H1 (cell line): ENCODE data around the gene COX6A2. TPM values are rescaled to one million over a fixed set of nuclear protein-coding genes. Genes with fewer than 3 reads are reported as not detected.

Experiments used
- CTCF ChIA-PET: fragments of 300-600 bp; sonication (Branson Sonifier 250); formaldehyde crosslinking; loops from one replicate; lab custom pipeline; 2021; ENCODE audit not compliant: partially characterized antibody; lab: Charles Lee
- POLR2A ChIA-PET: fragments of 300-600 bp; sonication (Branson Sonifier 250); formaldehyde crosslinking; loops from one replicate; lab custom pipeline; 2021; ENCODE audit warnings: inconsistent platforms; ENCODE audit not compliant: partially characterized antibody; lab: Charles Lee
- DNase-seq, 2 experiments: peaks; one replicate each; pipeline versions ENCODE4 v3.0.0 to v3.0.0-alpha.2; 2010 to 2022; ENCODE audit warnings: low spot score in 2 of 2, low read depth in 1 of 2, mixed read lengths in 1 of 2
- FAIRE-seq: peaks from 2 replicates; lab custom pipeline; 2011; peaks lifted over from hg19 to GRCh38; lab: Jason Lieb, UNC
- H2AFZ ChIP-seq: 2 replicates; pipeline ENCODE4 v1.8.1; 2012; ENCODE audit warnings: low read length, inconsistent platforms
- H2AK5ac ChIP-seq: 2 replicates; pipeline ENCODE4 v1.6.1; 2013; ENCODE audit warnings: low read depth, low read length
- H2BK120ac ChIP-seq: replicated peaks from 2 replicates; pipeline ENCODE3; 2013; ENCODE audit warnings: low read depth, low read length, inconsistent platforms
- H2BK12ac ChIP-seq: 2 replicates; pipeline ENCODE4 v1.6.1; 2013; ENCODE audit warnings: low read depth, low read length
- H2BK15ac ChIP-seq: 2 replicates; pipeline ENCODE4 v1.6.1; 2013; ENCODE audit warnings: low read length
- H2BK20ac ChIP-seq: 2 replicates; pipeline ENCODE4 v1.6.1; 2013; ENCODE audit warnings: low read length
- H2BK5ac ChIP-seq: 2 replicates; pipeline ENCODE4 v1.6.1; 2013; ENCODE audit warnings: low read depth, low read length
- H3K14ac ChIP-seq: 2 replicates; pipeline ENCODE4 v1.6.1; 2013; ENCODE audit warnings: inconsistent platforms; ENCODE audit not compliant: insufficient read length
- H3K18ac ChIP-seq: 2 replicates; pipeline ENCODE4 v1.6.1; 2013; ENCODE audit warnings: low read length; ENCODE audit errors: extremely low read depth
- H3K23ac ChIP-seq: 2 replicates; pipeline ENCODE4 v1.6.1; 2013; ENCODE audit warnings: inconsistent platforms; ENCODE audit not compliant: insufficient read length
- H3K23me2 ChIP-seq: 2 replicates; pipeline ENCODE4 v1.6.1; 2013; ENCODE audit warnings: low read depth, low read length
- H3K27ac ChIP-seq: 2 replicates; pipeline ENCODE4 v1.6.1; 2011; ENCODE audit warnings: low read depth, low read length, inconsistent platforms
- H3K27me3 ChIP-seq, 4 experiments: replicated peaks in 1 of 4; 1 replicate in 1 of 4; 2 replicates in 3 of 4; pipeline versions ENCODE4 v1.6.1 to v1.8.1; 2011 to 2013; ENCODE audit warnings: low read length in 3 of 4, mild to moderate bottlenecking in 3 of 4, inconsistent platforms in 2 of 4, mixed read lengths in 2 of 4, moderate library complexity in 1 of 4; ENCODE audit not compliant: control insufficient read depth in 3 of 4, insufficient read depth in 3 of 4; ENCODE audit errors: extremely low read depth in 1 of 4
- H3K36me3 ChIP-seq, 4 experiments: 2 replicates each; pipeline versions ENCODE4 v1.6.1 to v1.8.1; 2011 to 2013; ENCODE audit warnings: mild to moderate bottlenecking in 4 of 4, low read length in 3 of 4, moderate library complexity in 2 of 4, control low read depth in 1 of 4, inconsistent platforms in 1 of 4; ENCODE audit not compliant: insufficient read depth in 4 of 4, control insufficient read depth in 2 of 4
- H3K4ac ChIP-seq: replicated peaks from 2 replicates; pipeline ENCODE3; 2013; ENCODE audit warnings: low read length, low read depth, mixed read lengths, inconsistent platforms; ENCODE audit not compliant: insufficient read length
- H3K4me1 ChIP-seq, 4 experiments: replicated peaks in 1 of 4; 1 replicate in 1 of 4; 2 replicates in 3 of 4; pipeline versions ENCODE4 v1.6.1 to v1.8.1; 2011 to 2013; ENCODE audit warnings: low read length in 3 of 4, inconsistent platforms in 2 of 4, mixed read lengths in 1 of 4; ENCODE audit not compliant: insufficient read depth in 4 of 4, control insufficient read depth in 3 of 4
- H3K4me2 ChIP-seq, 2 experiments: 2 replicates each; pipeline versions ENCODE4 v1.6.1 to v1.8.1; 2011 to 2013; ENCODE audit warnings: low read depth in 2 of 2, low read length in 2 of 2, control low read depth in 1 of 2, inconsistent platforms in 1 of 2, mild to moderate bottlenecking in 1 of 2; ENCODE audit not compliant: insufficient read depth in 1 of 2
- H3K4me3 ChIP-seq, 4 experiments: fragments of 200-600, 300-600 bp in 1 of 4; sonication (generic), shearing (Covaris generic), sonication (Bioruptor Twin) in 1 of 4; 2 replicates each; pipeline versions ENCODE4 v1.5.1 to v1.8.1; 2011 to 2016; ENCODE audit warnings: low read length in 4 of 4, low read depth in 3 of 4, control low read depth in 2 of 4, inconsistent platforms in 2 of 4, mild to moderate bottlenecking in 2 of 4, mixed read lengths in 1 of 4, moderate library complexity in 1 of 4; ENCODE audit not compliant: insufficient read depth in 2 of 4; ENCODE audit errors: extremely low read depth in 1 of 4
- H3K56ac ChIP-seq: replicated peaks from 2 replicates; pipeline ENCODE3; 2013; ENCODE audit warnings: low read depth, mild to moderate bottlenecking, mixed read lengths, low read length, inconsistent platforms; ENCODE audit not compliant: insufficient read length
- H3K79me1 ChIP-seq: 2 replicates; pipeline ENCODE4 v1.6.1; 2013; ENCODE audit warnings: low read depth, low read length, control low read depth
- H3K79me2 ChIP-seq, 2 experiments: 2 replicates each; pipeline versions ENCODE4 v1.6.1 to v1.8.1; 2012 to 2013; ENCODE audit warnings: low read length in 2 of 2, mild to moderate bottlenecking in 2 of 2, inconsistent platforms in 1 of 2; ENCODE audit not compliant: insufficient read depth in 2 of 2, control insufficient read depth in 1 of 2
- H3K9ac ChIP-seq, 4 experiments: replicated peaks in 1 of 4; 1 replicate in 1 of 4; 2 replicates in 3 of 4; pipeline versions ENCODE4 v1.6.1 to v1.8.1; 2011 to 2013; ENCODE audit warnings: low read depth in 3 of 4, low read length in 3 of 4, control low read depth in 2 of 4, mild to moderate bottlenecking in 2 of 4, moderate library complexity in 2 of 4, inconsistent platforms in 1 of 4; ENCODE audit errors: extremely low read depth in 1 of 4
- H3K9me3 ChIP-seq, 2 experiments: 2 replicates each; pipeline versions ENCODE4 v1.6.1 to v1.8.1; 2012 to 2013; ENCODE audit warnings: mild to moderate bottlenecking in 2 of 2, moderate library complexity in 2 of 2, control low read depth in 1 of 2, inconsistent platforms in 1 of 2, low read depth in 1 of 2, low read length in 1 of 2, mixed read lengths in 1 of 2; ENCODE audit not compliant: insufficient read depth in 2 of 2
- H4K20me1 ChIP-seq, 2 experiments: replicated peaks in 1 of 2; 2 replicates each; pipeline versions ENCODE3 to v1.8.1; 2011 to 2013; ENCODE audit warnings: inconsistent platforms in 2 of 2, low read length in 2 of 2, mild to moderate bottlenecking in 1 of 2; ENCODE audit not compliant: insufficient read depth in 2 of 2, control insufficient read depth in 1 of 2
- H4K5ac ChIP-seq: 2 replicates; pipeline ENCODE4 v1.6.1; 2013; ENCODE audit warnings: low read length, low read depth, mixed read lengths, inconsistent platforms; ENCODE audit not compliant: insufficient read length
- H4K8ac ChIP-seq: 2 replicates; pipeline ENCODE4 v1.8.0; 2013; ENCODE audit warnings: mild to moderate bottlenecking, moderate library complexity, low read length, inconsistent platforms; ENCODE audit not compliant: insufficient read depth; ENCODE audit errors: extremely low read depth
- H4K91ac ChIP-seq: replicated peaks from 2 replicates; pipeline ENCODE3; 2013; ENCODE audit warnings: low read length, mixed read lengths, inconsistent platforms; ENCODE audit not compliant: insufficient read length
- CHD2 ChIP-seq: IDR thresholded peaks from 2 replicates; pipeline ENCODE4 v1.6.1; 2012; ENCODE audit warnings: low read length, improper control_type of control experiment
- EP300 ChIP-seq, 2 experiments: IDR thresholded peaks; 1 replicate in 1 of 2; 2 replicates in 1 of 2; pipeline ENCODE4 v1.6.1; 2011 to 2012; ENCODE audit warnings: low read depth in 2 of 2, low read length in 2 of 2, mild to moderate bottlenecking in 2 of 2, borderline replicate concordance in 1 of 2, inconsistent platforms in 1 of 2, moderate library complexity in 1 of 2
- EZH2 ChIP-seq: fragments of 200-600 bp; sonication (generic); IDR thresholded peaks from 2 replicates; pipeline ENCODE4 v1.7.1; 2012; ENCODE audit warnings: low read depth, mild to moderate bottlenecking, moderate library complexity, low read length, inconsistent platforms; ENCODE audit not compliant: severe bottlenecking
- GABPA ChIP-seq: IDR thresholded peaks from 2 replicates; pipeline ENCODE4 v1.6.1; 2011; ENCODE audit warnings: mild to moderate bottlenecking, low read length, moderate library complexity, borderline replicate concordance; ENCODE audit not compliant: insufficient read depth
- KDM4A ChIP-seq: IDR thresholded peaks from one replicate; pipeline ENCODE4 v1.7.1; 2012; ENCODE audit warnings: low read depth, mild to moderate bottlenecking, moderate library complexity, low read length, inconsistent platforms; ENCODE audit not compliant: severe bottlenecking
- KDM5A ChIP-seq: fragments of 200-600 bp; IDR thresholded peaks from 2 replicates; pipeline ENCODE4 v1.7.1; 2012; ENCODE audit warnings: mild to moderate bottlenecking, low read length, inconsistent platforms, mixed read lengths
- MAFK ChIP-seq: IDR thresholded peaks from 2 replicates; pipeline ENCODE4 v1.6.1; 2012; ENCODE audit warnings: low read depth, mild to moderate bottlenecking, improper control_type of control experiment, low read length
- POLR2A ChIP-seq, 2 experiments: IDR thresholded peaks; 1 replicate in 1 of 2; 2 replicates in 1 of 2; pipeline ENCODE4 v1.6.1; 2011; ENCODE audit warnings: low read depth in 2 of 2, low read length in 2 of 2, mild to moderate bottlenecking in 2 of 2; ENCODE audit errors: control extremely low read depth in 1 of 2
- POU5F1 ChIP-seq: IDR thresholded peaks from 2 replicates; pipeline ENCODE4 v1.6.1; 2011; ENCODE audit warnings: low read depth, mild to moderate bottlenecking, low read length, moderate library complexity
- RBBP5 ChIP-seq: IDR thresholded peaks from 2 replicates; pipeline ENCODE4 v1.7.1; 2012; ENCODE audit warnings: low read depth, mild to moderate bottlenecking, inconsistent platforms, low read length, moderate library complexity, borderline replicate concordance
- SIX5 ChIP-seq: IDR thresholded peaks from 2 replicates; pipeline ENCODE4 v1.6.1; 2011; ENCODE audit warnings: mild to moderate bottlenecking, low read depth, low read length
- SP1 ChIP-seq: IDR thresholded peaks from 2 replicates; pipeline ENCODE4 v1.6.1; 2011; ENCODE audit warnings: low read depth, low read length
- TBP ChIP-seq: IDR thresholded peaks from 2 replicates; pipeline ENCODE4 v1.6.1; 2011; ENCODE audit warnings: low read depth, low read length, improper control_type of control experiment
- WGBS, 2 experiments: shearing (Covaris generic) in 1 of 2; methylation state at CpG; one replicate each; pipeline versions ENCODE4 v1.1.6 to v1.1.7; 2013 to 2015; ENCODE audit warnings: low lambda C conversion rate in 2 of 2, mixed read lengths in 2 of 2, inconsistent platforms in 1 of 2, low coverage in 1 of 2, missing lambda C conversion rate in 1 of 2; ENCODE audit not compliant: insufficient replicate concordance in 2 of 2, insufficient coverage in 1 of 2, insufficient read length in 1 of 2; ENCODE audit errors: extremely low coverage in 1 of 2, missing lambda C conversion rate in 1 of 2; 5-methylcytosine and 5-hydroxymethylcytosine counted together
- polyA plus RNA-seq, 7 experiments: library from polyadenylated mRNA; depleted of rRNA in 3 of 7; stranded (reverse) in 5 of 7; unstranded in 2 of 7; fragments of >200 nt in 5 of 7; fragments of 200-250 nt in 2 of 7; gene quantifications; 1 replicate in 5 of 7; 2 replicates in 1 of 7; 4 replicates in 1 of 7; pipeline versions ENCODE4 v1.2.1 to v1.2.3, GENCODE V29; 2011 to 2013; ENCODE audit warnings: missing spikeins in 2 of 7, mixed read lengths in 2 of 7
- total RNA-seq: library from RNA; stranded (reverse); fragmentation: NEBNext Ultra II Directional; extraction: Animal tissue kit (Norgen Biotek cat#: 25700); gene quantifications from 2 replicates; pipeline ENCODE4 v1.2.1, GENCODE V29; 2021
- TF ChIP-seq, protein P1 (sequence below): IDR thresholded peaks from 2 replicates; pipeline ENCODE4 v1.6.1; 2012; ENCODE audit warnings: inconsistent platforms

The COX6A2 gene
- total and polyA plus RNA-seq, 2 of the 8 experiments (the other 6 are each of a cell fraction or from before 2014, with no cell fraction given) = 0.79 TPM; not detected in 1

DNA sequence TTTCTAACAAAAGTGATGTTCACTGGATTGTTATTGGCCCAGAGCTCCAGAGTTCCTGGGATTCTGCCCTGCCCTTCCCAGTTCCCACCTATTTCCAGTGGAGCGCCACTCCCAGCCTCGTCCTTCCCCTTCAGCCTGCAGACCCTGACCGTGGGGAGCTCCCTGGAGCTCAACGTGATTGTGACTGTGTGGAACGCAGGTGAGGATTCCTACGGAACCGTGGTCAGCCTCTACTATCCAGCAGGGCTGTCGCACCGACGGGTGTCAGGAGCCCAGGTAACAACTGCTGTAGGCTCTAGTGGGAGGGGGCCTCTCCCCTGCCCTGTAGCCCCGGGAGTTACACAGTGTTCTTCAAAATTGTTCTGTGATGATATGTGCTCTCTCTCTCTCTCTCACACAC lies 11.8 kb downstream of the COX6A2 start:
- no peak overlapping the region for H4K5ac ChIP-seq
- H3K4me1 ChIP-seq = no peaks in the 10 kb centered on the region
- DNase-seq (no peak), FAIRE-seq (no peak)
- no peaks in the 10 kb centered on the region for H3K79me1 ChIP-seq
- no peak overlapping the region for H3K18ac ChIP-seq
- H3K14ac ChIP-seq = no peak overlapping the region
- H3K56ac ChIP-seq = no peak overlapping the region
- H3K23ac ChIP-seq = no peak overlapping the region
- ChIA-PET CTCF (interaction anchor here (0.5 to 1.3 kb wide), 4 partner anchors 27 to 216 kb away, joined by 3 to 5 read pairs (median 4); no protein-coding TSS in a partner anchor), POLR2A (interaction anchor here (1.7 kb wide), 1 partner anchor 215 kb away, joined by 4 read pairs; no protein-coding TSS in a partner anchor)
- WGBS, 2 experiments = 84% methylated on average over 10 of the region's 11 CpGs; no CpG with 5 or more reads in 1 of the 2 experiments
- no peaks in the 10 kb centered on the region; a peak in 1 of 7 replicates for H3K27me3 ChIP-seq
- no peak overlapping the region for H2AFZ ChIP-seq
- no peak overlapping the region for H2BK120ac ChIP-seq
- no peak overlapping the region; the same call in 1 of the 2 replicates for H4K8ac ChIP-seq
- H3K36me3 ChIP-seq = no peaks in the 10 kb centered on the region
- H2AK5ac ChIP-seq = no peak overlapping the region
- H2BK20ac ChIP-seq = no peak overlapping the region
- no peak overlapping the region for H2BK12ac ChIP-seq
- no peak overlapping the region for H4K91ac ChIP-seq
- no peaks in the 10 kb centered on the region for H4K20me1 ChIP-seq
- no peak overlapping the region for H2BK5ac ChIP-seq
- no peak overlapping the region for H3K4ac ChIP-seq
- H3K23me2 ChIP-seq = peaks cover 2% of the 10 kb centered on the region; the same call in 1 of the 2 replicates
- no peaks in the 10 kb centered on the region for H3K79me2 ChIP-seq
- no peak overlapping the region for H2BK15ac ChIP-seq
- no peak overlapping the region for H3K4me3 ChIP-seq
- H3K27ac ChIP-seq = no peak overlapping the region
- H3K4me2 ChIP-seq = no peak overlapping the region
- no peaks in the 10 kb centered on the region for H3K9me3 ChIP-seq
- H3K9ac ChIP-seq = no peak overlapping the region
- no peak for TF ChIP-seq KDM4A
- no peak for TF ChIP-seq POU5F1
- TF ChIP-seq CHD2 = no peak
- TF ChIP-seq EP300 (IDR thresholded peaks at IDR 0.05; ENCODE audit: borderline replicate concordance in 1 of 2, low read depth in 2 of 2, low read length in 2 of 2) = no peak
- no peak for TF ChIP-seq EZH2
- no peak for TF ChIP-seq KDM5A
- TF ChIP-seq, protein P1, sequence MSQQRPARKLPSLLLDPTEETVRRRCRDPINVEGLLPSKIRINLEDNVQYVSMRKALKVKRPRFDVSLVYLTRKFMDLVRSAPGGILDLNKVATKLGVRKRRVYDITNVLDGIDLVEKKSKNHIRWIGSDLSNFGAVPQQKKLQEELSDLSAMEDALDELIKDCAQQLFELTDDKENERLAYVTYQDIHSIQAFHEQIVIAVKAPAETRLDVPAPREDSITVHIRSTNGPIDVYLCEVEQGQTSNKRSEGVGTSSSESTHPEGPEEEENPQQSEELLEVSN = no peak
- no peak for TF ChIP-seq SP1
- TF ChIP-seq RBBP5 = no peak
- no peak for TF ChIP-seq MAFK
- TF ChIP-seq POLR2A (IDR thresholded peaks at IDR 0.05; ENCODE audit: control extremely low read depth in 1 of 2, low read depth in 2 of 2, low read length in 2 of 2) = no peak
- TF ChIP-seq GABPA = no peak
- TF ChIP-seq TBP = no peak
- no peak for TF ChIP-seq SIX5
